ENCODE measurements around the gene ELF4. TPM values are rescaled to one million over a fixed set of nuclear protein-coding genes. Genes with fewer than 3 reads are reported as not detected.

Gene ELF4
- total and polyA plus RNA-seq, 9 of the 15 experiments (the other 6 are each of a cell fraction or from before 2014, with no cell fraction given): 5.9 to 55.8 (median 25.2) TPM

DNA sequence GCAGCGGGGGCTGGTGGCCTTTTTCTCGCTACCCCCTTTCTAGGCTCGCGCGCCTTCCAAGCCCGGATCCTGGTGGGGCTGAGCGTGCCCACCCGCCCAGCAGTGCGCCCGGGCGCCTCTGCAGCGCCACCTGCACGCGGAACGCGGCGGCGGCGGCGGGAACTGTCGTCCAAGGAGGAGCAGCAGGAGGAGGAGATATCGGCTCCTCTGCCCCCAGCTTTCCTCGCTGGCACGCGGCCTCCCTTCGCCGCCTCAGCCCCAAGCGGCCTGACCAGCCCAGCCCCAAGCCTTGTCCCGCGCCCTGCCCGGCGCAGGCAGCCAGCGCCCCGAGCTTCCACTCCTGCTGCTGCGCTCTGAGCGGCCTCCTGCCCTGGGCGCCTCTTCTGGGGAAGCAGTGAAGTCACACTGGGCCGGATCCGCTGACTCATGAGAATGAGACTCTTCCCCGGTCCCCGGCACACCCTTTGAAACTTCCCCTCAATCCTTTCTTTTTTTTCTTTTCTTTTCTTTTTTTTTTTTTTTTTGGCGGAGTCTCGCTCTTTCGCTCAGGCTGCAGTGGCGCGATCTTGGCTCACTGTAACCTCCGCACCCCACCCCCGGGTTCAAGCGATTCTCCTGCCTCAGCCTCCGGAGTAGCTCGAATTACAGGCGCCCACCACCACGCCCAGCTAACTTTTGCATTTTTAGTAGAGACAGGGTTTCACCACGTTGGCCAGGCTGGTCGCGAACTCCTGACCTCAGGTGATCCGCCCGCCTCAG, 10.6 kb upstream of the ELF4 start (continued):
- no peak for TF ChIP-seq ZNF518B (CRISPR knock-in tag; IDR thresholded peaks at IDR 0.05)

DNA sequence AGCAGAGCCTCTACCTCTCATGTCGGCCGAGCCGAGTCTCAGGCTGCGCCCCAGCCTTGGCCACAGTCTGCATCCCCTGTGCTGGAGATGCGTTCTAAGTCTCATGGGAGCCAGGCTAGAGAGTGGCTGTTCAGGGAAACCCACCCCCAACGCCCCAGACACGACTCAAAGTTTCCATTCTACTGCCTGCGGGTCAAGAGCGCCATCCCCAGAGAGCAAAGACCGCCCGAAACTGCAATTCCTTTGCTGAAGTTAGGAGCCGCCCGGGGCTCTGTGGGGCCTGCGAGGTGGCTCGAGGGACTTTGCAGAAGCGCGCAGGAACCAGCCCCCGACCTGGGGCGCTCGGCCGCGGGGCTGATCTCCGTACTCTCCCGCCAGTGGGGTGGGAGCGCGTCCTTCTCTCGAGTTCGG, 10.0 kb upstream of the ELF4 start:
- peak overlapping the region; percentile 94 for H2AFZ ChIP-seq (ENCODE audit: low read depth, low read length)
- ChIA-PET CTCF (ENCODE audit: low intra/inter-chr PET ratio) (interaction anchor here (1.3 kb wide), 1 partner anchor 41 kb away, joined by 3 read pairs; no protein-coding TSS in a partner anchor), POLR2A (interaction anchor here (0.6 to 2.9 kb wide), 6 partner anchors 9 to 60 kb away, joined by 3 to 12 read pairs (median 3); no protein-coding TSS in a partner anchor)
- intact Hi-C loops (cut with micrococcal nuclease): loop anchor here (2.0 to 5.0 kb wide), 3 partner anchors 40 to 72 kb away; no protein-coding TSS in a partner anchor
- no TSS peak for BruUV-seq (replicated peaks)
- H3K9ac ChIP-seq (ENCODE audit: insufficient read depth in 1 of 2, low read depth in 2 of 2, low read length in 2 of 2): peak overlapping the region; percentile 64 to 92
- H3K4me3 ChIP-seq: peak overlapping the region; percentile 34
- H3K36me3 ChIP-seq (ENCODE audit: control insufficient read depth, insufficient read depth, low read length): peaks cover 5% of the 10 kb centered on the region; the same call in 1 of the 3 replicates
- no peaks in the 10 kb centered on the region for H3K9me3 ChIP-seq (replicated peaks; ENCODE audit: control insufficient read depth, insufficient read depth, low read depth, low read length)
- 10% methylated on average over 13 of the region's 28 CpGs for WGBS (ENCODE audit: insufficient coverage, low coverage, missing lambda C conversion rate)
- H3K27me3 ChIP-seq (ENCODE audit: control insufficient read depth in 2 of 2, insufficient read depth in 2 of 2, low read length in 2 of 2): no peaks in the 10 kb centered on the region
- peak overlapping the region; percentile 86 for H3K27ac ChIP-seq (ENCODE audit: extremely low read depth, low read depth, low read length)
- H4K20me1 ChIP-seq (replicated peaks; ENCODE audit: control insufficient read depth, insufficient read depth, low read length): no peaks in the 10 kb centered on the region
- H3K79me2 ChIP-seq (ENCODE audit: control insufficient read depth, insufficient read depth, low read length): no peaks in the 10 kb centered on the region
- in situ Hi-C loops (cut with MboI): no loop called here
- no peaks in the 10 kb centered on the region for H3K9me1 ChIP-seq (ENCODE audit: control insufficient read depth, insufficient read depth, low read length)
- peaks cover 37 to 47% of the 10 kb centered on the region in 2 experiments; a peak in 4 of 5 replicates for H3K4me1 ChIP-seq (replicated peaks in 1 of 2; ENCODE audit: control insufficient read depth in 2 of 2, insufficient read depth in 2 of 2, low read length in 2 of 2)
- FAIRE-seq: no peak
- peak overlapping the region; percentile 72 for H3K4me2 ChIP-seq (ENCODE audit: insufficient read depth, low read length)
- ATAC-seq: peak; percentile 71
- DNase-seq (ENCODE audit: extremely low read depth in 1 of 4, low spot score in 3 of 4): peak in 1 of 4 experiments; percentile 40
- TF ChIP-seq FOXJ3 (CRISPR knock-in tag; IDR thresholded peaks at IDR 0.05) (no peak), CTCF (IDR thresholded peaks at IDR 0.05 in 2 of 3, conservative IDR thresholded peaks at IDR 0.05 in 1 of 3; ENCODE audit: insufficient read depth in 2 of 3, low read depth in 1 of 3, low read length in 3 of 3) (0 out of 6 replicates have a peak, but pooled peaks of 1 of the 3 experiments have one; percentile 6), FOXK2 (conservative IDR thresholded peaks at IDR 0.05 in 1 of 2, IDR thresholded peaks at IDR 0.05 in 1 of 2; ENCODE audit: low read depth in 2 of 2) (no peak), ZNF316 (IDR thresholded peaks at IDR 0.05) (no peak)

All from K562 (cell line).